ENCODE data around the gene CENPF. TPM values are rescaled to one million over a fixed set of nuclear protein-coding genes. Genes with fewer than 3 reads are reported as not detected.
A peak's percentile ranks its signal among the peaks of the same experiment; 100 is the strongest.

Gene CENPF
- polyA plus RNA-seq, 1 donor = 30.3 TPM

DNA sequence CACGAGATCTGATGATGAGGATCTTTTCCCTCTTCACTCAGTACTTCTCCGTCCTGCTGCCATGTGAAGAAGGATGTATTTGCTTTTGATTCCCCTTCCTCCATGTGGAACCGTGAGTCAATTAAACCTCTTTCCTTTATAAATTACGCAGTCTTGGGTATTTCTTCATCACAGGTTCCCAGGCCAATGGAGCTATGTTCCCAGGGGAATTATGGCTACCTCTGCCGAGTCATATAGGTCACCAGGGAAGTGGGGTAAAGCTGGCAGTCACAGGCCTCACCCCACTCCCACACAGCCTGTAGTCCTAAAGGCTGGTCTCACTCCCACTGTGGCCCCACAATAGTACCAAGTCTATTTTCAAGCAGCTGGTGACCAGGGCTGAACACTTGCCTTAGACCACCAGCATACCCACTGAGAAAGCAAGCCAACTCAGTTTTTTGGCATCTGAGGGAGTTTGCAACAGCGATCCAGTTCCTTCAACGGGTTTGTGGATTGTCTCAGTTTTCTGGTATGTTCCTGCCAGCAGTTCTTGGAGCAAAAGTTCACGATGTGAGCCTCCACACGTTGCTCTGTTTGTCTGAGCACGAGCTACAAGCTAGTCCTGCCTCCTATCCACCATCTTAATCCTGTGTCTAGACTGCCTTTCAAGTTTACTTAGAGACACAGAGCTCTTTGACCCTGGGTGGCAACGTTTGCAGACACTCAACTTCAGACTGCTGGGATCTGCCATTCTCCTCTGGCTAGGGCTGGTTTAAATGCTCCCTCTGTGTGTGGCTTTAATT lies 104.5 kb downstream of the CENPF start:
- DNase-seq = peak in 1 of 2 donors; percentile 4

DNA sequence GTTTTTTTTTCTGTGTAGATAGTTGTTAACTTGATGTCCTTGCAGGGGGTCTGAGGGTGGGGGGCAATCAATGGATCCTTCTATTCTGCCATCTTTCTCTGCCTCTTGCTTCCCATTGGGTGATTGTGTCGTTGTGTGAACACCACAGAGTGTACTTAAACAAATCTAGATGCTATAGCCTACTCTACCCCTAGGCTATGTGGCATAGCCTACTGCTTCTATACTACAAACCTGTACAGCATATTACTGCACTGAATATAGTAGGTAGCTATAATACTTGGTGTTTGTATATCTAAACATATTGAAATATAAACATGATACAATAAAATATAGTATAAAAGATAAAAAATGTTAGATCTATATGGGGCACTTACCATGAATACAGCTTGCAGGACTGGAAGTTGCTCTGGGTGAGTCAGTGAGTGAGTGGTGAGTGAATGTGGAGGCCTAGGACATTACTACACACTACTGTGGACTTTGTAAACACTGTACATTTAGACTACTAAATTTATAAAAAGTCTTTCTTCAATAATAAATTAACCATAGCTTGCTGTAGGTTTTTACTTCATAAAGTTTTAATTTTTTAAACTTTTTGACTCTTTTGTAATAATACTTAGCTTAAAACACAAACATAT lies 105.4 kb downstream of the CENPF start:
- no peak overlapping the region for H3K27ac ChIP-seq (ENCODE audit: low read length)
- no peak for DNase-seq
- no peak overlapping the region for H3K4me3 ChIP-seq (ENCODE audit: low read length)
- no peaks in the 10 kb centered on the region for H3K4me1 ChIP-seq (ENCODE audit: control insufficient read depth, insufficient read depth, low read length)
- H3K9me3 ChIP-seq (ENCODE audit: control insufficient read depth, low read depth, low read length) = no peaks in the 10 kb centered on the region
- H3K27me3 ChIP-seq (ENCODE audit: control insufficient read depth, insufficient read depth, low read length) = no peaks in the 10 kb centered on the region
- no peaks in the 10 kb centered on the region for H3K36me3 ChIP-seq (ENCODE audit: control insufficient read depth, insufficient read depth, low read length)
- no CpG with 5 or more reads among the region's 1 CpG for WGBS (ENCODE audit: insufficient coverage, low lambda C conversion rate)

More for the DNA sequence above, 104.5 kb downstream of the CENPF start:
- Histone ChIP-seq H3K27me3 (ENCODE audit: control insufficient read depth, insufficient read depth, low read length) (no peaks in the 10 kb centered on the region), H3K4me3 (ENCODE audit: low read length) (no peak overlapping the region), H3K36me3 (ENCODE audit: control insufficient read depth, insufficient read depth, low read length) (no peaks in the 10 kb centered on the region), H3K27ac (ENCODE audit: low read length) (no peak overlapping the region), H3K9me3 (ENCODE audit: control insufficient read depth, low read depth, low read length) (no peaks in the 10 kb centered on the region), H3K4me1 (ENCODE audit: control insufficient read depth, insufficient read depth, low read length) (no peaks in the 10 kb centered on the region)
- WGBS (ENCODE audit: insufficient coverage, low lambda C conversion rate) = 57% methylated on average over 2 of the region's 11 CpGs

DNA sequence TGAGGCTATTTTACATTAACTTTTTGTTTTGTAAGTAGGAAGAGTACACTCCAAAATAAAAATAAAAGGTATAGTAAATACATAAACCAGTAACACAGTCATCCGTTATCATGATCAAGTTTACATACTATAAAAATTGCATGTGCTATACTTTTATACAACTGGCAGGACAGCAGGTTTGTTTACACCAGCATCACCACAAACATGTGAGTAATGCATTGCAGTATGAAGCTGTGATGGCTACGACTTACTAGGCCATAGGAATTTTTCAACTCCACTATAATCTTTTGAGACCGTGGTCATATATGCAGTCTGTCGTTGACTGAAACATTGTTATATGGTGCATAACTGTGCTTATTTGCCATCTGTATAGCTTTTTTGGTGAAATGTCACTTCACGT lies 106.2 kb downstream of the CENPF start:
- DNase-seq = no peak
- Histone ChIP-seq H3K36me3 (ENCODE audit: control insufficient read depth, insufficient read depth, low read length) (no peaks in the 10 kb centered on the region), H3K9me3 (ENCODE audit: control insufficient read depth, low read depth, low read length) (no peaks in the 10 kb centered on the region), H3K27ac (ENCODE audit: low read length) (no peak overlapping the region), H3K4me3 (ENCODE audit: low read length) (no peak overlapping the region), H3K27me3 (ENCODE audit: control insufficient read depth, insufficient read depth, low read length) (no peaks in the 10 kb centered on the region), H3K4me1 (ENCODE audit: control insufficient read depth, insufficient read depth, low read length) (no peaks in the 10 kb centered on the region)
- 100% methylated on average over 1 of the region's 5 CpGs for WGBS (ENCODE audit: insufficient coverage, low lambda C conversion rate)

DNA sequence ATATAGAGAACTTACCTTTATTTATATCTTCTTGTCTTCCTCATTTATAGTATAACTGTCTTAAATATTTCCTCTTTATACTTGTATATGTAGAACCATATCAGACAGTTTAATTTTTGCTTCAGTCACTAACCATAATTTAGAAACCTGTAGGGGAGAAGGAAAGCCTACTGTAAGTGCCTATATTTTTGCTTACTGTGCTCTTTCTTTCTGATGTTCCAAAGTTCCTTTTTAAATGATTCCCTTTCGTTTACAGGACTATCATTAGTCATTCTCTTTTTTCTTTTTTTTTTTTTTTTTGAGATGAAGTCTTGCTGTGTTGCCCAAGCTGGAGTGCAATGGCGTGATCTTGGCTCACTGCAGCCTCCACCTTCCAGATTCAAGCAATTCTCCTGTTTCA lies 109.7 kb downstream of the CENPF start:
- H3K27me3 ChIP-seq (ENCODE audit: control insufficient read depth, insufficient read depth, low read length) = no peaks in the 10 kb centered on the region
- no peaks in the 10 kb centered on the region for H3K36me3 ChIP-seq (ENCODE audit: control insufficient read depth, insufficient read depth, low read length)
- H3K4me1 ChIP-seq (ENCODE audit: control insufficient read depth, insufficient read depth, low read length) = no peaks in the 10 kb centered on the region
- DNase-seq = peak in 1 of 2 donors; percentile 4
- H3K4me3 ChIP-seq (ENCODE audit: low read length) = no peak overlapping the region
- no peaks in the 10 kb centered on the region for H3K9me3 ChIP-seq (ENCODE audit: control insufficient read depth, low read depth, low read length)
- H3K27ac ChIP-seq (ENCODE audit: low read length) = no peak overlapping the region
- 43% methylated on average over 1 of the region's 2 CpGs for WGBS (ENCODE audit: insufficient coverage, low lambda C conversion rate)

Other genes with a start within 250 kb of the CENPF start
- 10.2 TPM for gene PTPN14, start 51.6 kb upstream of the CENPF start, polyA plus RNA-seq